Coronary artery (tissue), 2 donors: ENCODE data around the gene OSBPL9.

Experiments used
- DNase-seq: peaks from one replicate; pipeline ENCODE4 v3.0.0-alpha.2; 2017; ENCODE audit warnings: low spot score
- H3K27ac ChIP-seq, 2 donors: fragments of 200-600 bp; sonication (generic); one replicate each; pipeline ENCODE4 v1.5.1; 2016 to 2019
- H3K4me3 ChIP-seq: fragments of 200-600 bp; sonication (generic); 2 replicates; pipeline ENCODE4 v1.5.1; 2016; ENCODE audit warnings: mild to moderate bottlenecking, moderate library complexity
- TF ChIP-seq, protein P1 (sequence below): fragments of 200-600 bp; sonication (generic); IDR thresholded peaks from one replicate; pipeline ENCODE4 v1.5.1; 2019; ENCODE audit warnings: antibody characterized with exemption

OSBPL9 gene

DNA sequence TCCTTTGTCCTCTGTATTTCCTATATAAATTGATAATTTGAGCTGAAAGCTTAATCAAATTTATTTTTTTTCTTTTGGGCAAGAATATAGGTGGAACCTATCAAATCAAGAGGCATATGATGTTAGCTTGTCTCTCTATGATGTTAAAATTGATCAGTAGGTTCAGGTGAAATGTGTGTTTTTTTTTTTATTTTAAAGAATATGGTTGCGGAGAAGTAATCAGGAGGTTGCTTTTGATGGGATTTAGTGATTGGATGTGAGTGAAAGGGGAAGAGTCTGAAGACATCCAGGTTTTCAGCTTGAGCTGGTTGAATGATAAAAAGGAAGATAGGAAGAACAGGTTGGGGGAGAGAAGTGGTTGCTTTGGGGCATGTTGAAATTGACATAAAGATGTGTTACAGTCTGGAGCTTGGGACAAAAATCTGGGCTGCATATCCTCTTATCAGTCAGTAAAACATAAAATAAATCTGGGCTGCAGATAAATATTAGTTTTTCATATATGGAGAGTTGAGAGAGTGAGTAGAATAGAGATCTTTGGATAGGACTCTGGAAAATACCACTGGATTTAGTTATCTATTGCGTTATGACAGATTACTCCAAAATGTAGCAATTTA lies 5.1 kb downstream of the OSBPL9 start:
- peak overlapping the region; percentile 16 for H3K4me3 ChIP-seq
- TF ChIP-seq, protein P1, sequence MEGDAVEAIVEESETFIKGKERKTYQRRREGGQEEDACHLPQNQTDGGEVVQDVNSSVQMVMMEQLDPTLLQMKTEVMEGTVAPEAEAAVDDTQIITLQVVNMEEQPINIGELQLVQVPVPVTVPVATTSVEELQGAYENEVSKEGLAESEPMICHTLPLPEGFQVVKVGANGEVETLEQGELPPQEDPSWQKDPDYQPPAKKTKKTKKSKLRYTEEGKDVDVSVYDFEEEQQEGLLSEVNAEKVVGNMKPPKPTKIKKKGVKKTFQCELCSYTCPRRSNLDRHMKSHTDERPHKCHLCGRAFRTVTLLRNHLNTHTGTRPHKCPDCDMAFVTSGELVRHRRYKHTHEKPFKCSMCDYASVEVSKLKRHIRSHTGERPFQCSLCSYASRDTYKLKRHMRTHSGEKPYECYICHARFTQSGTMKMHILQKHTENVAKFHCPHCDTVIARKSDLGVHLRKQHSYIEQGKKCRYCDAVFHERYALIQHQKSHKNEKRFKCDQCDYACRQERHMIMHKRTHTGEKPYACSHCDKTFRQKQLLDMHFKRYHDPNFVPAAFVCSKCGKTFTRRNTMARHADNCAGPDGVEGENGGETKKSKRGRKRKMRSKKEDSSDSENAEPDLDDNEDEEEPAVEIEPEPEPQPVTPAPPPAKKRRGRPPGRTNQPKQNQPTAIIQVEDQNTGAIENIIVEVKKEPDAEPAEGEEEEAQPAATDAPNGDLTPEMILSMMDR, result no peak
- H3K27ac ChIP-seq, result peak overlapping the region; percentile 58 to 83
- no peak for DNase-seq

GRCh38 chr1:51622455-51622913 lies 5.6 kb downstream of the OSBPL9 start:
- peak; percentile 81 for DNase-seq
- peak overlapping the region; percentile 16 for H3K4me3 ChIP-seq
- H3K27ac ChIP-seq, result peak overlapping the region; percentile 58 to 83
- TF ChIP-seq, protein P1, result no peak

GRCh38 chr1:51623025-51623424 lies 6.1 kb downstream of the OSBPL9 start:
- TF ChIP-seq, protein P1, result no peak

GRCh38 chr1:51623450-51623849 lies 6.6 kb downstream of the OSBPL9 start:
- H3K27ac ChIP-seq, result peak overlapping the region in 1 of 2 donors; percentile 83

More at GRCh38 chr1:51623025-51623424, 6.1 kb downstream of the OSBPL9 start:
- H3K4me3 ChIP-seq, result peak overlapping the region; percentile 16
- no peak for DNase-seq
- peak overlapping the region; percentile 58 to 83 for H3K27ac ChIP-seq

GRCh38 chr1:51624855-51625254 lies 8.0 kb downstream of the OSBPL9 start:
- no peak overlapping the region for H3K4me3 ChIP-seq
- TF ChIP-seq, protein P1, result no peak
- DNase-seq, result no peak
- peak overlapping the region in 1 of 2 donors; percentile 24 for H3K27ac ChIP-seq

More at GRCh38 chr1:51623450-51623849, 6.6 kb downstream of the OSBPL9 start:
- H3K4me3 ChIP-seq, result no peak overlapping the region
- TF ChIP-seq, protein P1, result no peak
- DNase-seq, result no peak

DNA sequence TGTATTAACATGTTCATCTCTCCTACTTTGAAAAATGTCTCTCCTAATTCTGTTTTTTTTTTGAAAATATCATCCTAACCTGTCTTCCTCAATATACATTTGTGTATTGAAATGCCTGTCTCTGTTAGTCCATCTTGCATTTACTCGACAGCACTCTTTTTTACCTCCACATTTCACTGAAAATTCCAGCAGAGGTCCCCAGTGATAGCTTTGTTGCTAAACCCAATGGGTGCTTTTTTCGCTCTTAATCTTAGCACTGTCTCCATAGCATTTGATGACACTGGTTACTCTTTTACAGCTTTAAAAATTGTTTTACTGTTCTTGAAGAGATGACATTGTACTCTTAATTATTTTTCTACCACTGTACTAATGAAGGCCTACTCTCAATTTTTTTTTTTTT lies 10.8 kb downstream of the OSBPL9 start:
- DNase-seq, result no peak
- H3K4me3 ChIP-seq, result no peak overlapping the region
- TF ChIP-seq, protein P1, result no peak
- H3K27ac ChIP-seq, result no peak overlapping the region
